Ovary (tissue), 3 donors: ENCODE measurements around the gene GASK1A.

Experiments
- EP300 ChIP-seq: sonication (generic); formaldehyde crosslinking; IDR thresholded peaks from one replicate; pipeline ENCODE4 v1.6.1; 2017; ENCODE audit warnings: antibody characterized with exemption
- POLR2A ChIP-seq: fragments of 450-650 bp; IDR thresholded peaks from one replicate; pipeline ENCODE4 v1.6.1; 2017; ENCODE audit warnings: antibody characterized with exemption, mild to moderate bottlenecking, moderate library complexity
- TF ChIP-seq, protein P1 (sequence below), 3 donors: fragments of 450-650 bp in 2 of 3; fragments of 200-600 bp in 1 of 3; IDR thresholded peaks; one replicate each; pipeline versions ENCODE4 v1.5.1 to v1.8.0; 2016 to 2022; ENCODE audit warnings: antibody characterized with exemption in 3 of 3, mild to moderate bottlenecking in 1 of 3
- donor health status: DM: no; HTN: no; CAD: no.

DNA sequence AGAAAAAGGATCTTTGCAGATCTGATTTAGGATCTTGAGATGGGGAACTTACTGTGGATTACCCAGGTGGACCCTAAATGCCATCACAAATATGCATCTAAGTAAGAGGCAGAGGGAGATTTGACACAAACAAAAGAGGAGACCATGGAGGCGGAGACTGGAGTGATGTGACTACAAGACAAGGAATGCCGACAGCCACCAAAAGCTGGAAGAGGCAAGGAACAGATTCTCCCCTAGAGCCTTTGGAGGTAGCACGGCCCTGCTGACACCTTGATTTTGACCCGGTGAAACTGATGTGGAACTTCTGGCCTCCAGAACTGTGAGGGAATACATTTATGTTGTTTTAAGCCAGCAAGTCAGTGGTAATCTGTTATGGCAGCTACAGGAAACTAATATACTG is 44.0 kb downstream of the GASK1A start:
- TF ChIP-seq, protein P1, sequence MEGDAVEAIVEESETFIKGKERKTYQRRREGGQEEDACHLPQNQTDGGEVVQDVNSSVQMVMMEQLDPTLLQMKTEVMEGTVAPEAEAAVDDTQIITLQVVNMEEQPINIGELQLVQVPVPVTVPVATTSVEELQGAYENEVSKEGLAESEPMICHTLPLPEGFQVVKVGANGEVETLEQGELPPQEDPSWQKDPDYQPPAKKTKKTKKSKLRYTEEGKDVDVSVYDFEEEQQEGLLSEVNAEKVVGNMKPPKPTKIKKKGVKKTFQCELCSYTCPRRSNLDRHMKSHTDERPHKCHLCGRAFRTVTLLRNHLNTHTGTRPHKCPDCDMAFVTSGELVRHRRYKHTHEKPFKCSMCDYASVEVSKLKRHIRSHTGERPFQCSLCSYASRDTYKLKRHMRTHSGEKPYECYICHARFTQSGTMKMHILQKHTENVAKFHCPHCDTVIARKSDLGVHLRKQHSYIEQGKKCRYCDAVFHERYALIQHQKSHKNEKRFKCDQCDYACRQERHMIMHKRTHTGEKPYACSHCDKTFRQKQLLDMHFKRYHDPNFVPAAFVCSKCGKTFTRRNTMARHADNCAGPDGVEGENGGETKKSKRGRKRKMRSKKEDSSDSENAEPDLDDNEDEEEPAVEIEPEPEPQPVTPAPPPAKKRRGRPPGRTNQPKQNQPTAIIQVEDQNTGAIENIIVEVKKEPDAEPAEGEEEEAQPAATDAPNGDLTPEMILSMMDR (IDR thresholded peaks at IDR 0.05): no peak
- TF ChIP-seq EP300 (no peak), POLR2A (no peak)
